Mesothelial cell of epicardium (in vitro differentiated cells): ENCODE results near the gene MARK3. TPM values are rescaled to one million over a fixed set of nuclear protein-coding genes. Genes with fewer than 3 reads are reported as not detected.

Experiments used
- DNase-seq, 2 experiments: peaks; one replicate each; pipeline ENCODE4 v3.0.0; 2021; ENCODE audit warnings: low spot score in 2 of 2; ENCODE audit not compliant: unreplicated experiment in 2 of 2
- H3K27ac Mint-ChIP-seq: 2 replicates; pipeline ENCODE4 v1.8.0; 2021; ENCODE audit warnings: mixed read lengths
- H3K27me3 Mint-ChIP-seq: 2 replicates; pipeline ENCODE4 v1.8.0; 2021; ENCODE audit warnings: low read depth, mixed read lengths
- H3K36me3 Mint-ChIP-seq: 2 replicates; pipeline ENCODE4 v1.8.0; 2021; ENCODE audit warnings: mixed read lengths
- H3K4me1 Mint-ChIP-seq: 2 replicates; pipeline ENCODE4 v1.8.0; 2021; ENCODE audit warnings: mixed read lengths
- H3K4me3 Mint-ChIP-seq: 2 replicates; pipeline ENCODE4 v1.8.0; 2021; ENCODE audit warnings: mild to moderate bottlenecking, moderate library complexity, mixed read lengths
- H3K9me3 Mint-ChIP-seq: 2 replicates; pipeline ENCODE4 v1.8.0; 2021; ENCODE audit warnings: mixed read lengths
- CTCF ChIP-seq: fragments of 200-600 bp; sonication (generic); IDR thresholded peaks from one replicate; pipeline ENCODE4 v1.5.0; 2021; ENCODE audit warnings: antibody characterized with exemption; ENCODE audit not compliant: unreplicated experiment
- total RNA-seq: library from RNA; stranded (reverse); gene quantifications from 3 replicates; pipeline ENCODE4 v1.2.1, GENCODE V29; 2021

Gene MARK3
- total RNA-seq, 1 donor from 2014 or later: 125 TPM

DNA sequence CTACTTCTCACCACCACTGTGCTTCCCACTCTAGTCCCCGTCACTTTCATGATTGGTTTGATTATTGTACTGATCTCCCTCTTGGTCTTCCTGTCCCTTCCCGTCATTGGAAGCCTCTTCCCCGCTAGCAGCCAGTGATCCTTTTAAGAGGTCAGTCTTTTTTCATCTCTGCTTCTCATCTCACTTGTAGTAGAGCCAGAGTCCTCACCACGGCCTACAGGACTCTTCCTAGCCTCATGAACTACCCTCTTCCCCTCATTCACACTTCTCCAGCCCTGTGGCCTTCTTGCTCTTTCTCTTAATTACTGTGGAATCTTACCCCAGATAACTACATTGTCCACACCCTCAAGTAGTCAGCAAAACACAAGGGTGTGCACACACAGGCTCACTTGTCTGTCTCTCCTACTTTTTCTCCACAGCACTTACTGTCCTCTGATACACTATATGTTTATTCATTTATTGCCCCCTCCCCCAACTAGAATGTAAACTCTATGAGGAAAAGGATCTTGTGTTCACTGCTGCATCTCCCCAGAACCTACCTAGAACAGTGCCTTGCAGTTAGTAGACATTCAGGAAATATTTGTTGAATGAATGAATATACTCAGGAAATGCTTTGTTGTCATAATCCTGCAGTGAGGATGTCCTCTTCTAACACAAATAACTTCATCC lies 71.1 kb downstream of the MARK3 start:
- Mint-ChIP-seq H3K27me3 (no peaks in the 10 kb centered on the region), H3K4me1 (no peaks in the 10 kb centered on the region), H3K27ac (no peak overlapping the region), H3K36me3 (peaks cover 33% of the 10 kb centered on the region), H3K9me3 (no peaks in the 10 kb centered on the region), H3K4me3 (no peak overlapping the region)
- DNase-seq: no peak
- no peak for TF ChIP-seq CTCF

GRCh38 chr14:103460415-103460814 lies 75.2 kb downstream of the MARK3 start:
- no peak for TF ChIP-seq CTCF
- Mint-ChIP-seq H3K27me3 (no peaks in the 10 kb centered on the region), H3K9me3 (no peaks in the 10 kb centered on the region), H3K36me3 (peaks cover 28% of the 10 kb centered on the region), H3K27ac (no peak overlapping the region), H3K4me1 (no peaks in the 10 kb centered on the region), H3K4me3 (no peak overlapping the region)
- DNase-seq: no peak

DNA sequence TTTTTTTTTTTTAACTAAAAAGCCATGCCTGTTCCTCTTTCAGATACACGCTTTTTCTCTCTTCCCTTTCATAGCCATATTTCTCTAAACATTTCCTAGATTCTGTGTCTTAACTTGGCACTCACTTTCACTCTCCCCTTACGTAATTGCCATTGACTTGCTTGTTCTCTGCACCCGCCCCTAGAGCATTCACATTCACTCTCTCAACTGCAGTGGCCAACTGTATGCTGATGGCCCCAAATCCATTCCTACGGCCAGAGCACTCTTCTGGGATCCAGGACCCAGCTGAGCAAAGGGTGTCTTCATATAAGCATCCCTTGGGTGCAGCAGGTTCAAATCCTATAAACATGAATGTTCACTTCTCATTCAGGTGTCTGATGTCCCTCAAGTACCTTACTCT lies 77.9 kb downstream of the MARK3 start:
- Mint-ChIP-seq H3K27ac (no peak overlapping the region), H3K9me3 (no peaks in the 10 kb centered on the region), H3K27me3 (no peaks in the 10 kb centered on the region), H3K4me1 (no peaks in the 10 kb centered on the region), H3K4me3 (no peak overlapping the region), H3K36me3 (peaks cover 26% of the 10 kb centered on the region)
- DNase-seq: no peak
- TF ChIP-seq CTCF: no peak

GRCh38 chr14:103463851-103464250 lies 78.6 kb downstream of the MARK3 start:
- H3K4me1 Mint-ChIP-seq: no peaks in the 10 kb centered on the region
- no peaks in the 10 kb centered on the region for H3K27me3 Mint-ChIP-seq
- no peak overlapping the region for H3K4me3 Mint-ChIP-seq
- peaks cover 28% of the 10 kb centered on the region for H3K36me3 Mint-ChIP-seq
- no peak for TF ChIP-seq CTCF
- no peak for DNase-seq
- H3K9me3 Mint-ChIP-seq: no peaks in the 10 kb centered on the region
- no peak overlapping the region for H3K27ac Mint-ChIP-seq

- Mint-ChIP-seq H3K4me1 (peaks cover 9% of the 10 kb centered on the region), H3K27me3 (no peaks in the 10 kb centered on the region), H3K27ac (peak overlapping the region; percentile 4), H3K4me3 (no peak overlapping the region), H3K36me3 (peaks cover 35% of the 10 kb centered on the region), H3K9me3 (no peaks in the 10 kb centered on the region)
- no peak for TF ChIP-seq CTCF
- DNase-seq: no peak
These were observed 87.7 kb downstream of the MARK3 start for GRCh38 chr14:103472939-103473338.

- Mint-ChIP-seq H3K27ac (no peak overlapping the region), H3K4me1 (peaks cover 9% of the 10 kb centered on the region), H3K9me3 (no peaks in the 10 kb centered on the region), H3K4me3 (no peak overlapping the region), H3K36me3 (peaks cover 33% of the 10 kb centered on the region), H3K27me3 (no peaks in the 10 kb centered on the region)
- DNase-seq: no peak
- TF ChIP-seq CTCF: no peak
These were observed 89.7 kb downstream of the MARK3 start for GRCh38 chr14:103474893-103475292.
